T47D (cell line): ENCODE data around the gene XIRP2.

ENCODE experiments used
- DNase-seq, 2 experiments: peaks; one replicate each; pipeline versions ENCODE4 v3.0.0 to v3.0.0-alpha.2; 2011 to 2012; ENCODE audit warnings: low read depth in 1 of 2, low spot score in 1 of 2
- JUND ChIP-seq: IDR thresholded peaks from 2 replicates; pipeline ENCODE4 v1.6.1; 2012; ENCODE audit warnings: low read depth
- in situ Hi-C: cut with HindIII; loops from 2 replicates; pipeline ENCODE4 v1.10.0; 2016; ENCODE audit warnings: low sequenced_read_pairs, low pct_unique_long_range_greater_than_20kb

The XIRP2 gene

GRCh38 chr2:166957686-166958085 is 69.4 kb downstream of the XIRP2 start:
- TF ChIP-seq JUND: no peak
- in situ Hi-C loops: no loop called here
- DNase-seq: no peak

- no peak for DNase-seq
- in situ Hi-C loops: no loop called here
- no peak for TF ChIP-seq JUND
These were observed 70.8 kb downstream of the XIRP2 start for GRCh38 chr2:166958986-166959481.

- DNase-seq: no peak
- TF ChIP-seq JUND: no peak
- in situ Hi-C loops: no loop called here
These were observed 71.3 kb downstream of the XIRP2 start for GRCh38 chr2:166959556-166959955.

- no peak for DNase-seq
- no peak for TF ChIP-seq JUND
- in situ Hi-C loops: no loop called here
These were observed 72.5 kb downstream of the XIRP2 start for GRCh38 chr2:166960702-166961270.

- in situ Hi-C loops: no loop called here
- no peak for DNase-seq
- TF ChIP-seq JUND: no peak
These were observed 73.7 kb downstream of the XIRP2 start for GRCh38 chr2:166961933-166962332.

- TF ChIP-seq JUND: no peak
- in situ Hi-C loops: no loop called here
- DNase-seq: no peak
These were observed 81.2 kb downstream of the XIRP2 start for GRCh38 chr2:166969486-166969885.

- DNase-seq: no peak
- in situ Hi-C loops: no loop called here
- TF ChIP-seq JUND: no peak
These were observed 83.7 kb downstream of the XIRP2 start for GRCh38 chr2:166972002-166972401.

- no peak for DNase-seq
- TF ChIP-seq JUND: no peak
- in situ Hi-C loops: no loop called here
These were observed 84.1 kb downstream of the XIRP2 start for GRCh38 chr2:166972418-166972817.

GRCh38 chr2:166984188-166984587 is 95.9 kb downstream of the XIRP2 start:
- no peak for TF ChIP-seq JUND
- no peak for DNase-seq
- in situ Hi-C loops: no loop called here

- TF ChIP-seq JUND: no peak
- DNase-seq: no peak
- in situ Hi-C loops: no loop called here
These were observed 96.5 kb downstream of the XIRP2 start for GRCh38 chr2:166984797-166985196.

- TF ChIP-seq JUND: no peak
- in situ Hi-C loops: no loop called here
- no peak for DNase-seq
These were observed 106.5 kb downstream of the XIRP2 start for GRCh38 chr2:166994588-166995336.

GRCh38 chr2:166996465-166996864 is 108.2 kb downstream of the XIRP2 start:
- no peak for TF ChIP-seq JUND
- in situ Hi-C loops: no loop called here
- no peak for DNase-seq

GRCh38 chr2:167001165-167001564 is 112.9 kb downstream of the XIRP2 start:
- no peak for TF ChIP-seq JUND
- in situ Hi-C loops: no loop called here
- DNase-seq: no peak

- TF ChIP-seq JUND: no peak
- DNase-seq: no peak
- in situ Hi-C loops: no loop called here
These were observed 116.8 kb downstream of the XIRP2 start for GRCh38 chr2:167005096-167005495.
